Endodermal cell (in vitro differentiated cells): ENCODE results near the gene MPEG1. TPM values are rescaled to one million over a fixed set of nuclear protein-coding genes. Genes with fewer than 3 reads are reported as not detected.

Experiments
- DNase-seq: peaks from one replicate; pipeline ENCODE4 v3.0.0-alpha.2; 2017
- H3K27ac ChIP-seq: 2 replicates; pipeline ENCODE4 v1.5.1; 2013; ENCODE audit warnings: mild to moderate bottlenecking, low read depth, low read length, moderate library complexity
- H3K27me3 ChIP-seq: 2 replicates; pipeline ENCODE4 v1.6.1; 2013; ENCODE audit warnings: mild to moderate bottlenecking, low read length, moderate library complexity; ENCODE audit not compliant: insufficient read depth, control insufficient read depth, poor library complexity, severe bottlenecking
- H3K36me3 ChIP-seq: 2 replicates; pipeline ENCODE4 v1.7.0; 2013; ENCODE audit warnings: mild to moderate bottlenecking, low read length, moderate library complexity; ENCODE audit not compliant: control insufficient read depth, insufficient read depth
- H3K4me1 ChIP-seq: one replicate; pipeline ENCODE4 v1.7.0; 2013; ENCODE audit warnings: low read length; ENCODE audit not compliant: control insufficient read depth, insufficient read depth
- H3K4me3 ChIP-seq: 2 replicates; pipeline ENCODE4 v1.5.1; 2013; ENCODE audit warnings: mild to moderate bottlenecking, low read length, moderate library complexity
- H3K9ac ChIP-seq: 2 replicates; pipeline ENCODE4 v1.6.1; 2013; ENCODE audit warnings: mild to moderate bottlenecking, low read length, moderate library complexity; ENCODE audit not compliant: poor library complexity, severe bottlenecking; ENCODE audit errors: extremely low read depth
- H3K9me3 ChIP-seq: 2 replicates; pipeline ENCODE4 v1.6.1; 2013; ENCODE audit warnings: mild to moderate bottlenecking, low read length, moderate library complexity; ENCODE audit not compliant: control insufficient read depth
- H3K27ac Mint-ChIP-seq: 2 replicates; pipeline ENCODE4 v1.8.0; 2020; ENCODE audit warnings: mixed read lengths
- H3K27me3 Mint-ChIP-seq: 2 replicates; pipeline ENCODE4 v1.8.0; 2021; ENCODE audit warnings: mild to moderate bottlenecking, mixed read lengths; ENCODE audit not compliant: insufficient read depth
- H3K36me3 Mint-ChIP-seq: 2 replicates; pipeline ENCODE4 v1.8.0; 2020; ENCODE audit warnings: low read depth, mixed read lengths
- H3K4me1 Mint-ChIP-seq: 2 replicates; pipeline ENCODE4 v1.8.0; 2020; ENCODE audit warnings: mixed read lengths
- H3K4me3 Mint-ChIP-seq: 2 replicates; pipeline ENCODE4 v1.8.0; 2020; ENCODE audit warnings: mild to moderate bottlenecking, moderate library complexity, mixed read lengths
- H3K9me3 Mint-ChIP-seq: 2 replicates; pipeline ENCODE4 v1.8.0; 2020; ENCODE audit warnings: mild to moderate bottlenecking, mixed read lengths
- WGBS, 2 experiments: methylation state at CpG; one replicate each; pipeline versions ENCODE4 v1.1.5 to v1.1.7; 2013; ENCODE audit warnings: missing lambda C conversion rate in 2 of 2, mixed read lengths in 1 of 2; ENCODE audit not compliant: insufficient coverage in 1 of 2, insufficient read length in 1 of 2; 5-methylcytosine and 5-hydroxymethylcytosine counted together
- long read RNA-seq, 4 experiments: library from polyadenylated mRNA in 2 of 4; library from RNA in 1 of 4; library from capped mRNA in 1 of 4; stranded (forward) in 3 of 4; unstranded in 1 of 4; transcript quantifications; one replicate each; pipeline ENCODE4 v2.0.0, GENCODE V29; 2020 to 2021; ENCODE audit warnings: inconsistent platforms in 1 of 4
- polyA plus RNA-seq, 2 experiments: library from polyadenylated mRNA; stranded (reverse); fragments of 50-300 nt; gene quantifications; one replicate each; pipeline ENCODE4 v1.2.3, GENCODE V29; 2013
- total RNA-seq, 2 donors: library from RNA; stranded (reverse); fragmentation: NEBNext Ultra II Directional in 1 of 2; extraction: Animal tissue kit (Norgen Biotek cat#: 25700) in 1 of 2; gene quantifications; 2 replicates in 1 of 2; 3 replicates in 1 of 2; pipeline ENCODE4 v1.2.1, GENCODE V29; 2021
- TF ChIP-seq, protein P1 (sequence below): fragments of 200-600 bp; sonication (generic); conservative IDR thresholded peaks from 2 replicates; pipeline ENCODE4 v1.5.0; 2021; ENCODE audit warnings: antibody characterized with exemption, mild to moderate bottlenecking

MPEG1 gene, protein sequence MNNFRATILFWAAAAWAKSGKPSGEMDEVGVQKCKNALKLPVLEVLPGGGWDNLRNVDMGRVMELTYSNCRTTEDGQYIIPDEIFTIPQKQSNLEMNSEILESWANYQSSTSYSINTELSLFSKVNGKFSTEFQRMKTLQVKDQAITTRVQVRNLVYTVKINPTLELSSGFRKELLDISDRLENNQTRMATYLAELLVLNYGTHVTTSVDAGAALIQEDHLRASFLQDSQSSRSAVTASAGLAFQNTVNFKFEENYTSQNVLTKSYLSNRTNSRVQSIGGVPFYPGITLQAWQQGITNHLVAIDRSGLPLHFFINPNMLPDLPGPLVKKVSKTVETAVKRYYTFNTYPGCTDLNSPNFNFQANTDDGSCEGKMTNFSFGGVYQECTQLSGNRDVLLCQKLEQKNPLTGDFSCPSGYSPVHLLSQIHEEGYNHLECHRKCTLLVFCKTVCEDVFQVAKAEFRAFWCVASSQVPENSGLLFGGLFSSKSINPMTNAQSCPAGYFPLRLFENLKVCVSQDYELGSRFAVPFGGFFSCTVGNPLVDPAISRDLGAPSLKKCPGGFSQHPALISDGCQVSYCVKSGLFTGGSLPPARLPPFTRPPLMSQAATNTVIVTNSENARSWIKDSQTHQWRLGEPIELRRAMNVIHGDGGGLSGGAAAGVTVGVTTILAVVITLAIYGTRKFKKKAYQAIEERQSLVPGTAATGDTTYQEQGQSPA
- total RNA-seq: not detected
- not detected for polyA plus RNA-seq (2013, experiment 1 of 2)
- not detected for polyA plus RNA-seq (2013, experiment 2 of 2)
- long read RNA-seq, experiment 1: 0 reads
- long read RNA-seq, experiment 2: 0 reads
- long read RNA-seq, experiment 3: 0 reads
- long read RNA-seq, experiment 4: 0 reads

DNA sequence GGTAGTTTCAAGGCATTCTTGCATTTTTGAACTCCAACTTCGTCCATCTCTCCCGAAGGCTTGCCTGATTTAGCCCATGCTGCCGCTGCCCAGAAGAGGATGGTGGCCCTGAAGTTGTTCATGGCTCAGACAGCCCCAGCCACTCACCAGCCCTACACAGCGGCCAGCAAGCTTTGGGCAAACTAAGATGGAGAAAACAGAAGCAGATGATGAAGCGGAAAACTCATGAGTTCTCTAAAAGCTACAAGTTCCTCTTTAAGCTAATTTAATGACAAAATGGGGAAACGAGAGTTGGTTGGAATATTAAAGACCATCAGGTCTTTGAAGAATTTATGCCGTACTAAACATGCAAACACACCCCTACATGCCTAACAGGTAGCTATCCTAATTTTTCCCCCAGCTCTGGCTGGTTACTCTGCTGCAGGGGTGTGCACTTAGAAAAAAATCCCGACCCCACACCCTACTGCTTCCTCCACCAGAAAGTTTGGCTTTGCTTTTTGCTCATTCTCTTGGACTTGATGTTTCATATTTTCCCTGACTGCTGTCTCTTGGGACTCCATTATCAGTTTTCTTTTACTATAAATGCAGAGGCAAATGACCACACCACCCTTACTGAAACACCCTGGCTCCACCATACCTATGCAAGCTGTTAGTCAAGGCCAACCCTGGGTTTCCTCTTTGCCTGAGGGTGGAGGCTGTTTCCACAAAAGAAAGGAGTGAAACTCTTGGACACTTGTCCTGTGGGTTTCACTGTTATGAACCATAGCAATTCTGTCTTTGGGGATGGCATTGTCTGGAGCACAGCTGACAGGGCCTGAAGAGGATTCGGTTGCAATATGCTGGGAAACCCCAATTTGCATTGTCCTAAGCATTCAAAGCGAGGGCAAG lies at the start of gene MPEG1:
Gene MPEG1 (minus strand): TSS at position 184 of the 888 bp plus-strand sequence. CDS start 62 bp downstream, at position 122.
- no peak within 1 kb of the TSS for H3K27ac Mint-ChIP-seq
- WGBS, 2 experiments: 87 to 96% methylated on average over 7 to 10 of the region's 10 CpGs
- no peak for DNase-seq
- Histone ChIP-seq H3K9ac (no peak within 1 kb of the TSS), H3K4me3 (no peak within 1 kb of the TSS), H3K9me3 (no peaks in the 10 kb centered on the region), H3K27ac (no peak within 1 kb of the TSS), H3K36me3 (no peaks in the 10 kb centered on the region), H3K4me1 (no peaks in the 10 kb centered on the region), H3K27me3 (no peaks in the 10 kb centered on the region)
- no peak within 1 kb of the TSS for H3K4me3 Mint-ChIP-seq
- H3K27me3 Mint-ChIP-seq: peaks cover 6% of the 10 kb centered on the region
- no peaks in the 10 kb centered on the region for H3K9me3 Mint-ChIP-seq
- no peaks in the 10 kb centered on the region for H3K36me3 Mint-ChIP-seq
- H3K4me1 Mint-ChIP-seq: peaks cover 4% of the 10 kb centered on the region
- TF ChIP-seq, protein P1, sequence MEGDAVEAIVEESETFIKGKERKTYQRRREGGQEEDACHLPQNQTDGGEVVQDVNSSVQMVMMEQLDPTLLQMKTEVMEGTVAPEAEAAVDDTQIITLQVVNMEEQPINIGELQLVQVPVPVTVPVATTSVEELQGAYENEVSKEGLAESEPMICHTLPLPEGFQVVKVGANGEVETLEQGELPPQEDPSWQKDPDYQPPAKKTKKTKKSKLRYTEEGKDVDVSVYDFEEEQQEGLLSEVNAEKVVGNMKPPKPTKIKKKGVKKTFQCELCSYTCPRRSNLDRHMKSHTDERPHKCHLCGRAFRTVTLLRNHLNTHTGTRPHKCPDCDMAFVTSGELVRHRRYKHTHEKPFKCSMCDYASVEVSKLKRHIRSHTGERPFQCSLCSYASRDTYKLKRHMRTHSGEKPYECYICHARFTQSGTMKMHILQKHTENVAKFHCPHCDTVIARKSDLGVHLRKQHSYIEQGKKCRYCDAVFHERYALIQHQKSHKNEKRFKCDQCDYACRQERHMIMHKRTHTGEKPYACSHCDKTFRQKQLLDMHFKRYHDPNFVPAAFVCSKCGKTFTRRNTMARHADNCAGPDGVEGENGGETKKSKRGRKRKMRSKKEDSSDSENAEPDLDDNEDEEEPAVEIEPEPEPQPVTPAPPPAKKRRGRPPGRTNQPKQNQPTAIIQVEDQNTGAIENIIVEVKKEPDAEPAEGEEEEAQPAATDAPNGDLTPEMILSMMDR: no peak

DNA sequence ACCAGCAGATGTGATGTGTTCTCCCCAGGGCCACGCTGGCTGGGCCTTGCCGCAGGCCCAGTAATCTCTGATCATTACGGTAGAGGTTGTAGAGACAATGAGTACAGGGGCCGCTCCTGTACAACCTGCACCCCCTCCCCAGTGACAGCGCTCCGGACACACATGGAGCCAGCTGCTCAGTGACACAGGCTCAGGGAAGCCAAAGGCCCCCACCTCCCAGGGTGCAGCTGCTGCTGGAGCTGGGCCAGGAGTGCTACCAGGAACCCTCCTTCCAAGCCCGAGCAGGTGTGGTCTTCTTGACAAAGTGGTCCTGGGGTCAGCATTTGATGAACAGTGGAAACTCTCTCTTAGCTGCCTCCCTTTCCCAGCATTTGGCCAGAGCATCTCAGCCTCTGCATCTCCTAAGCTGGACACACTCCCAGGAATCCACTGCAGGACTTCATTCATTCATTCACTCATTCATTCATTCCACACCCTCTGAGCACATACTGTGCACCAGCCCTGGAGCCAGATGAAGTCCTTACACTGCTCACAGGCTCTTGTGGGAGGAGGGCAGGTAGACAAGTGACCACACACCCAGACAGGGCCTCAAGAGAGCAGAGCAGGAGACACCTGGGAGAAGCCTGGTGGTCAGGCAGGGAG lies 49.6 kb upstream of the MPEG1 start:
- Histone ChIP-seq H3K36me3 (no peaks in the 10 kb centered on the region), H3K27ac (no peak overlapping the region), H3K9me3 (no peaks in the 10 kb centered on the region), H3K4me1 (no peaks in the 10 kb centered on the region), H3K27me3 (no peaks in the 10 kb centered on the region), H3K9ac (no peak overlapping the region), H3K4me3 (no peak overlapping the region)
- Mint-ChIP-seq H3K27me3 (no peaks in the 10 kb centered on the region), H3K9me3 (no peaks in the 10 kb centered on the region), H3K27ac (no peak overlapping the region), H3K36me3 (no peaks in the 10 kb centered on the region), H3K4me1 (no peaks in the 10 kb centered on the region), H3K4me3 (no peak overlapping the region)
- 88 to 100% methylated on average over 2 to 7 of the region's 7 CpGs for WGBS, 2 experiments
- DNase-seq: peak; percentile 38
- TF ChIP-seq, protein P1: no peak
